Astrocyte (in vitro differentiated cells and primary cell): ENCODE measurements around the gene SOX13. TPM values are rescaled to one million over a fixed set of nuclear protein-coding genes. Genes with fewer than 3 reads are reported as not detected.

ENCODE experiments used
- DNase-seq: peaks from one replicate; pipeline ENCODE4 v3.0.0-alpha.2; 2010; ENCODE audit warnings: low read depth
- FAIRE-seq: peaks from 2 replicates; lab custom pipeline; 2011; peaks lifted over from hg19 to GRCh38; lab: Jason Lieb, UNC
- H2AFZ ChIP-seq: 2 replicates; pipeline ENCODE4 v1.6.0; 2012; ENCODE audit warnings: low read depth, low read length, inconsistent platforms
- H3K27ac ChIP-seq: 2 replicates; pipeline ENCODE4 v1.5.1; 2011; ENCODE audit warnings: low read depth, low read length, inconsistent platforms
- H3K27me3 ChIP-seq: 2 replicates; pipeline ENCODE4 v1.6.0; 2011; ENCODE audit warnings: low read length, inconsistent platforms; ENCODE audit not compliant: insufficient read depth
- H3K36me3 ChIP-seq: 2 replicates; pipeline ENCODE4 v1.5.1; 2011; ENCODE audit warnings: low read length, inconsistent platforms; ENCODE audit not compliant: insufficient read depth
- H3K4me1 ChIP-seq: 2 replicates; pipeline ENCODE4 v1.5.1; 2011; ENCODE audit warnings: low read length, inconsistent platforms; ENCODE audit not compliant: insufficient read depth
- H3K4me2 ChIP-seq: 2 replicates; pipeline ENCODE4 v1.6.0; 2012; ENCODE audit warnings: low read length, inconsistent platforms
- H3K4me3 ChIP-seq: 2 replicates; pipeline ENCODE4 v1.5.1; 2011; ENCODE audit warnings: low read depth, mild to moderate bottlenecking, low read length, inconsistent platforms; ENCODE audit not compliant: insufficient read depth
- H3K79me2 ChIP-seq: 2 replicates; pipeline ENCODE4 v1.6.0; 2012; ENCODE audit warnings: mild to moderate bottlenecking, low read length, inconsistent platforms; ENCODE audit not compliant: insufficient read depth
- H3K9ac ChIP-seq: 2 replicates; pipeline ENCODE4 v1.6.0; 2012; ENCODE audit warnings: mild to moderate bottlenecking, low read length, inconsistent platforms
- H3K9me3 ChIP-seq: 2 replicates; pipeline ENCODE4 v1.5.1; 2012; ENCODE audit warnings: low read depth, mild to moderate bottlenecking, low read length, inconsistent platforms; ENCODE audit not compliant: insufficient read depth
- H4K20me1 ChIP-seq: 2 replicates; pipeline ENCODE4 v1.6.0; 2012; ENCODE audit warnings: low read length, inconsistent platforms; ENCODE audit not compliant: insufficient read depth
- H3K27ac Mint-ChIP-seq: one replicate; pipeline ENCODE4 v1.8.0; 2021; ENCODE audit warnings: mild to moderate bottlenecking, mixed read lengths; ENCODE audit not compliant: unreplicated experiment
- H3K27me3 Mint-ChIP-seq: one replicate; pipeline ENCODE4 v1.8.0; 2021; ENCODE audit warnings: low read depth, mixed read lengths; ENCODE audit not compliant: unreplicated experiment
- H3K36me3 Mint-ChIP-seq: one replicate; pipeline ENCODE4 v1.8.0; 2021; ENCODE audit warnings: low read depth, mixed read lengths; ENCODE audit not compliant: unreplicated experiment
- H3K4me1 Mint-ChIP-seq: one replicate; pipeline ENCODE4 v1.8.0; 2021; ENCODE audit warnings: low read depth, mixed read lengths; ENCODE audit not compliant: unreplicated experiment
- H3K4me3 Mint-ChIP-seq: one replicate; pipeline ENCODE4 v1.8.0; 2021; ENCODE audit warnings: mild to moderate bottlenecking, moderate library complexity, mixed read lengths; ENCODE audit not compliant: unreplicated experiment
- H3K9me3 Mint-ChIP-seq: one replicate; pipeline ENCODE4 v1.8.0; 2021; ENCODE audit warnings: mild to moderate bottlenecking, mixed read lengths; ENCODE audit not compliant: unreplicated experiment
- EZH2 ChIP-seq: IDR thresholded peaks from 2 replicates; pipeline ENCODE4 v1.6.1; 2012; ENCODE audit warnings: mild to moderate bottlenecking, low read length, inconsistent platforms; ENCODE audit not compliant: insufficient read depth
- total RNA-seq: library from RNA; stranded (reverse); gene quantifications from 2 replicates; pipeline ENCODE4 v1.2.1, GENCODE V29; 2021
- TF ChIP-seq, protein P1 (sequence below): IDR thresholded peaks from 2 replicates; pipeline ENCODE4 v1.5.1; 2011; ENCODE audit warnings: low read depth, mild to moderate bottlenecking, inconsistent platforms, low read length, moderate library complexity; ENCODE audit not compliant: insufficient read depth

The SOX13 gene
- total RNA-seq, 1 donor from 2014 or later, result 12.4 TPM

DNA sequence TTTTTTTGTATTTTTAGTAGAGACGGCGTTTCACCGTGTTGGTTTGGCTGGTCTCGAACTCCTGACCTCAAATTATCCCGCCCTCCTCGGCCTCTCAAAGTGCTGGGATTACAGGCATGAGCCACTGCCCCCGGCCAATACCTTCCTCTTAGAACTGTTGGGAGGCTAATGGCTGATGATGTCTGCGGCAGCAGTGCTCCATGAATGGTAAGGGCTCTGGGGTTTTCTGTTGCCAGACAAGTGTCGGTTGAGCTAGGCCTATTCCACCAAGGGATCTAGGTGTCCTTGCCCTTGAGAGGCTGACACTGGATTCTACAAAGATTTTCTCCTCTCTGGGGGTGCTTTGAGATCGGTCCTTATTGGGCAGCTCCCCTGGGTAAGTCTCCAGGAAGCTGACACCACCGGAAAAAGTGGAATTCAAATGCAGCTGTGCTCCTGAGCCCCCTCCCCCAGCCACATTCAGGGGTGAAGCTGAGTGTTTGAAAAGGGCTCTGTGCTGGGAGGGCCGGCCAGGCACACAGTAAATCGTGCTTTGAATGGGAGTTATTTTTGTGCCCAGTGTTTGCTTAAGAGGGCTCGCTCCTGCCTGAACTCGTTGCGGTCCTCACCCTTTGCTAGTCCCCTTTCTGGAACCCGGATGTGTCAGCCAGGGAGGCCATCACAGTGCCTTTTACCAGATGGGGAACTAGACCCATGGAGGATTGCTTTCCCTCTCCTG is 5.2 kb downstream of the SOX13 start:
- Histone ChIP-seq H3K4me1 (peaks cover 22% of the 10 kb centered on the region), H4K20me1 (peaks cover 11% of the 10 kb centered on the region), H3K9ac (peak overlapping the region; percentile 25), H3K4me2 (peak overlapping the region; percentile 70), H3K27me3 (no peaks in the 10 kb centered on the region), H3K4me3 (no peak overlapping the region), H3K36me3 (no peaks in the 10 kb centered on the region), H3K27ac (peak overlapping the region; percentile 36), H3K9me3 (no peaks in the 10 kb centered on the region), H2AFZ (peak overlapping the region; percentile 59), H3K79me2 (peaks cover 14% of the 10 kb centered on the region)
- FAIRE-seq (no peak), DNase-seq (no peak)
- no peak for TF ChIP-seq EZH2
- TF ChIP-seq, protein P1, sequence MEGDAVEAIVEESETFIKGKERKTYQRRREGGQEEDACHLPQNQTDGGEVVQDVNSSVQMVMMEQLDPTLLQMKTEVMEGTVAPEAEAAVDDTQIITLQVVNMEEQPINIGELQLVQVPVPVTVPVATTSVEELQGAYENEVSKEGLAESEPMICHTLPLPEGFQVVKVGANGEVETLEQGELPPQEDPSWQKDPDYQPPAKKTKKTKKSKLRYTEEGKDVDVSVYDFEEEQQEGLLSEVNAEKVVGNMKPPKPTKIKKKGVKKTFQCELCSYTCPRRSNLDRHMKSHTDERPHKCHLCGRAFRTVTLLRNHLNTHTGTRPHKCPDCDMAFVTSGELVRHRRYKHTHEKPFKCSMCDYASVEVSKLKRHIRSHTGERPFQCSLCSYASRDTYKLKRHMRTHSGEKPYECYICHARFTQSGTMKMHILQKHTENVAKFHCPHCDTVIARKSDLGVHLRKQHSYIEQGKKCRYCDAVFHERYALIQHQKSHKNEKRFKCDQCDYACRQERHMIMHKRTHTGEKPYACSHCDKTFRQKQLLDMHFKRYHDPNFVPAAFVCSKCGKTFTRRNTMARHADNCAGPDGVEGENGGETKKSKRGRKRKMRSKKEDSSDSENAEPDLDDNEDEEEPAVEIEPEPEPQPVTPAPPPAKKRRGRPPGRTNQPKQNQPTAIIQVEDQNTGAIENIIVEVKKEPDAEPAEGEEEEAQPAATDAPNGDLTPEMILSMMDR, result no peak
- H3K27me3 Mint-ChIP-seq, result no peaks in the 10 kb centered on the region
- no peaks in the 10 kb centered on the region for H3K36me3 Mint-ChIP-seq
- H3K9me3 Mint-ChIP-seq, result no peaks in the 10 kb centered on the region
- H3K4me3 Mint-ChIP-seq, result no peak overlapping the region
- peak overlapping the region; percentile 96 for H3K27ac Mint-ChIP-seq
- peaks cover 20% of the 10 kb centered on the region for H3K4me1 Mint-ChIP-seq

DNA sequence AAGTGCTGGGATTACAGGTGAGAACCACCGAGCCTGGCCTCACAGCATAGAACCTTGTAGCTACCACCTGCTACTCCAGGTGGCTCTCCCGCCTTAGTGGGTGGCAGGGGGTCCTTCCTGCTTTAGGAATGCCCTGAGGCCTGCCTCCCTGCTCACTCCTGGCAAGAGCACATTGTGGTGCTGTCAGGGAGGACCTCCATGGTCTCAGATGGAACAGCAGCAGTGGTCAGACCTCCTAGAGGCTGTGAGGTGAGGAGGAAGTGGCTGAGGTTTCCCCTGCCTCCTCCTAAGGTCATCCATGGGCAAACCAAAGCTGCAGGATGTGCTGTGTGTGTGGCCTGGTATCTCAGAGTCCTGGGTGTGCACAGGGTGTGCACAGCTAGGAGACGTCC is 6.7 kb downstream of the SOX13 start:
- TF ChIP-seq, protein P1, result no peak
- no peak for TF ChIP-seq EZH2
- Histone ChIP-seq H4K20me1 (peaks cover 11% of the 10 kb centered on the region), H3K27ac (no peak overlapping the region), H3K9ac (peak overlapping the region; percentile 10), H3K4me1 (peaks cover 22% of the 10 kb centered on the region), H3K79me2 (peaks cover 14% of the 10 kb centered on the region), H3K27me3 (no peaks in the 10 kb centered on the region), H2AFZ (no peak overlapping the region), H3K9me3 (no peaks in the 10 kb centered on the region), H3K4me2 (peak overlapping the region; percentile 76), H3K4me3 (no peak overlapping the region), H3K36me3 (no peaks in the 10 kb centered on the region)
- no peak for FAIRE-seq
- Mint-ChIP-seq H3K27ac (peak overlapping the region; percentile 72), H3K9me3 (no peaks in the 10 kb centered on the region), H3K27me3 (no peaks in the 10 kb centered on the region), H3K36me3 (no peaks in the 10 kb centered on the region), H3K4me1 (peaks cover 20% of the 10 kb centered on the region), H3K4me3 (no peak overlapping the region)
- DNase-seq, result no peak
